Measurements from ENCODE around the gene CLPTM1L. TPM values are rescaled to one million over a fixed set of nuclear protein-coding genes. Genes with fewer than 3 reads are reported as not detected.

The CLPTM1L gene
- total RNA-seq, 4 donors from 2014 or later, result 68.8 to 102 (median 84.4) TPM

- TF ChIP-seq CTCF (IDR thresholded peaks at IDR 0.05) (no peak), POLR2A (IDR thresholded peaks at IDR 0.05) (no peak), EP300 (IDR thresholded peaks at IDR 0.05) (no peak)
- Histone ChIP-seq H3K36me3 (no peaks in the 10 kb centered on the region), H3K4me1 (no peaks in the 10 kb centered on the region), H3K4me3 (no peak overlapping the region), H3K27me3 (peaks cover 0 to 7% of the 10 kb centered on the region in 2 donors), H3K27ac (no peak overlapping the region), H3K9me3 (no peaks in the 10 kb centered on the region)
- no peak for DNase-seq (ENCODE audit: low spot score in 2 of 2)
- WGBS, 2 donors, result 39 to 40% methylated on average over 4 of the region's 4 CpGs
Observed at GRCh38 chr5:1354576-1354975, 9.7 kb upstream of the CLPTM1L start.

- no peak for TF ChIP-seq POLR2A (IDR thresholded peaks at IDR 0.05)
- TF ChIP-seq EP300 (IDR thresholded peaks at IDR 0.05), result no peak
- TF ChIP-seq CTCF (IDR thresholded peaks at IDR 0.05), result no peak
- H3K27ac ChIP-seq, result no peak overlapping the region
- no peaks in the 10 kb centered on the region for H3K27me3 ChIP-seq
- no peaks in the 10 kb centered on the region for H3K9me3 ChIP-seq
- DNase-seq (ENCODE audit: low spot score in 2 of 2), result no peak
- WGBS, 2 donors, result 63 to 73% methylated on average over 10 of the region's 10 CpGs
- H3K4me3 ChIP-seq, result no peak overlapping the region
- no peaks in the 10 kb centered on the region for H3K36me3 ChIP-seq
- no peaks in the 10 kb centered on the region for H3K4me1 ChIP-seq
Observed at GRCh38 chr5:1352231-1353219, 7.6 kb upstream of the CLPTM1L start.

GRCh38 chr5:1351156-1351555, 6.3 kb upstream of the CLPTM1L start:
- TF ChIP-seq EP300 (IDR thresholded peaks at IDR 0.05), result no peak
- no peak for TF ChIP-seq POLR2A (IDR thresholded peaks at IDR 0.05)
- TF ChIP-seq CTCF (IDR thresholded peaks at IDR 0.05), result no peak
- WGBS, 2 donors, result 78 to 87% methylated on average over 4 of the region's 4 CpGs
- Histone ChIP-seq H3K4me1 (peaks cover 0 to 5% (median 0%) of the 10 kb centered on the region in 4 donors), H3K27ac (no peak overlapping the region), H3K9me3 (no peaks in the 10 kb centered on the region), H3K36me3 (no peaks in the 10 kb centered on the region), H3K27me3 (no peaks in the 10 kb centered on the region), H3K4me3 (no peak overlapping the region)
- DNase-seq (ENCODE audit: low spot score in 2 of 2), result no peak

- no peak overlapping the region for H3K4me3 ChIP-seq
- H3K9me3 ChIP-seq, result no peaks in the 10 kb centered on the region
- WGBS, 2 donors, result 42 to 45% methylated on average over 12 of the region's 12 CpGs
- TF ChIP-seq EP300 (IDR thresholded peaks at IDR 0.05) (no peak), POLR2A (IDR thresholded peaks at IDR 0.05) (no peak), CTCF (IDR thresholded peaks at IDR 0.05) (no peak)
- no peak overlapping the region for H3K27ac ChIP-seq
- H3K27me3 ChIP-seq, result no peaks in the 10 kb centered on the region
- H3K36me3 ChIP-seq, result no peaks in the 10 kb centered on the region
- H3K4me1 ChIP-seq, result peaks cover 0 to 15% (median 6%) of the 10 kb centered on the region in 4 donors
- no peak for DNase-seq (ENCODE audit: low spot score in 2 of 2)
Observed at GRCh38 chr5:1349246-1349645, 4.3 kb upstream of the CLPTM1L start.

GRCh38 chr5:1348986-1349245, 4.0 kb upstream of the CLPTM1L start:
- no peak overlapping the region for H3K4me3 ChIP-seq
- no peaks in the 10 kb centered on the region for H3K27me3 ChIP-seq
- TF ChIP-seq POLR2A (IDR thresholded peaks at IDR 0.05) (no peak), CTCF (IDR thresholded peaks at IDR 0.05) (no peak), EP300 (IDR thresholded peaks at IDR 0.05) (no peak)
- DNase-seq (ENCODE audit: low spot score in 2 of 2), result no peak
- no peaks in the 10 kb centered on the region for H3K36me3 ChIP-seq
- peaks cover 0 to 18% (median 10%) of the 10 kb centered on the region in 4 donors for H3K4me1 ChIP-seq
- H3K27ac ChIP-seq, result no peak overlapping the region
- H3K9me3 ChIP-seq, result no peaks in the 10 kb centered on the region
- WGBS, 2 donors, result 40 to 56% methylated on average over 1 of the region's 1 CpG

Data from tibial nerve (tissue), 4 donors.